CD14-positive monocyte (primary cell): ENCODE measurements around the gene SBK3. TPM values are rescaled to one million over a fixed set of nuclear protein-coding genes. Genes with fewer than 3 reads are reported as not detected.

Experiments used
- DNase-seq, 3 donors: peaks; one replicate each; pipeline ENCODE4 v3.0.0-alpha.2; 2011 to 2022
- H2AFZ ChIP-seq: 2 replicates; pipeline ENCODE4 v1.6.0; 2012; ENCODE audit warnings: mild to moderate bottlenecking, low read depth, low read length, inconsistent platforms; ENCODE audit not compliant: insufficient read depth, poor library complexity, severe bottlenecking
- H3K27ac ChIP-seq, 2 donors: 1 replicate in 1 of 2; 2 replicates in 1 of 2; pipeline ENCODE4 v1.5.1; 2012 to 2013; ENCODE audit warnings: low read length in 2 of 2, control low read depth in 1 of 2, inconsistent platforms in 1 of 2, low read depth in 1 of 2, mild to moderate bottlenecking in 1 of 2
- H3K27me3 ChIP-seq, 2 donors: one replicate each; pipeline versions ENCODE4 v1.6.0 to v1.6.1; 2011 to 2013; ENCODE audit warnings: low read length in 2 of 2; ENCODE audit not compliant: control insufficient read depth in 2 of 2, insufficient read depth in 2 of 2
- H3K36me3 ChIP-seq, 2 donors: replicated peaks in 1 of 2; 1 replicate in 1 of 2; 2 replicates in 1 of 2; pipeline versions ENCODE4 v1.5.1 to v1.6.1; 2012 to 2013; ENCODE audit warnings: low read length in 2 of 2, control low read depth in 1 of 2, inconsistent platforms in 1 of 2, mild to moderate bottlenecking in 1 of 2; ENCODE audit not compliant: insufficient read depth in 2 of 2, control insufficient read depth in 1 of 2
- H3K4me1 ChIP-seq, 2 donors: 1 replicate in 1 of 2; 2 replicates in 1 of 2; pipeline versions ENCODE4 v1.5.1 to v1.6.1; 2012 to 2013; ENCODE audit warnings: low read length in 2 of 2, control low read depth in 1 of 2, inconsistent platforms in 1 of 2, mild to moderate bottlenecking in 1 of 2, moderate library complexity in 1 of 2; ENCODE audit not compliant: insufficient read depth in 2 of 2, control insufficient read depth in 1 of 2
- H3K4me2 ChIP-seq: replicated peaks from 2 replicates; pipeline ENCODE3; 2012; ENCODE audit warnings: low read length, moderate library complexity, mild to moderate bottlenecking; ENCODE audit not compliant: poor library complexity, severe bottlenecking; ENCODE audit errors: extremely low read depth
- H3K4me3 ChIP-seq, 3 experiments: fragments of 200-600 bp in 1 of 3; sonication (generic) in 1 of 3; replicated peaks in 1 of 3; 1 replicate in 2 of 3; 2 replicates in 1 of 3; pipeline ENCODE4 v1.5.1; 2011 to 2013; ENCODE audit warnings: low read length in 3 of 3, mild to moderate bottlenecking in 3 of 3, control low read depth in 2 of 3, low read depth in 2 of 3, inconsistent platforms in 1 of 3, moderate library complexity in 1 of 3
- H3K79me2 ChIP-seq: 2 replicates; pipeline ENCODE4 v1.6.0; 2012; ENCODE audit warnings: mild to moderate bottlenecking, control low read depth, inconsistent platforms, low read length, moderate library complexity; ENCODE audit not compliant: insufficient read depth
- H3K9ac ChIP-seq: 2 replicates; pipeline ENCODE4 v1.6.0; 2017; ENCODE audit warnings: low read length, mild to moderate bottlenecking; ENCODE audit not compliant: insufficient read depth, poor library complexity, severe bottlenecking
- H3K9me3 ChIP-seq, 2 donors: replicated peaks in 1 of 2; 1 replicate in 1 of 2; 2 replicates in 1 of 2; pipeline versions ENCODE4 v1.5.1 to v1.6.1; 2012 to 2013; ENCODE audit warnings: low read length in 2 of 2, control low read depth in 1 of 2; ENCODE audit not compliant: control insufficient read depth in 1 of 2, insufficient read depth in 1 of 2
- H4K20me1 ChIP-seq: 2 replicates; pipeline ENCODE4 v1.6.0; 2012; ENCODE audit warnings: mild to moderate bottlenecking, low read length, control low read depth, moderate library complexity; ENCODE audit not compliant: insufficient read depth
- H3K27ac Mint-ChIP-seq, 7 donors: one replicate each; pipeline ENCODE4 v1.8.0; 2020; ENCODE audit warnings: mild to moderate bottlenecking in 7 of 7, mixed read lengths in 7 of 7, moderate library complexity in 6 of 7, inconsistent platforms in 2 of 7
- H3K27me3 Mint-ChIP-seq, 3 donors: one replicate each; pipeline ENCODE4 v1.8.0; 2021 to 2022; ENCODE audit warnings: low read depth in 3 of 3, mild to moderate bottlenecking in 3 of 3, mixed read lengths in 3 of 3, moderate library complexity in 3 of 3, inconsistent platforms in 1 of 3
- H3K36me3 Mint-ChIP-seq, 2 donors: one replicate each; pipeline ENCODE4 v1.8.0; 2020; ENCODE audit warnings: mixed read lengths in 2 of 2, inconsistent platforms in 1 of 2, mild to moderate bottlenecking in 1 of 2
- H3K4me1 Mint-ChIP-seq: one replicate; pipeline ENCODE4 v1.8.0; 2020; ENCODE audit warnings: mild to moderate bottlenecking, mixed read lengths
- H3K4me3 Mint-ChIP-seq, 2 donors: one replicate each; pipeline ENCODE4 v1.8.0; 2020; ENCODE audit warnings: mild to moderate bottlenecking in 2 of 2, mixed read lengths in 2 of 2, moderate library complexity in 1 of 2
- H3K9me3 Mint-ChIP-seq, 7 donors: one replicate each; pipeline ENCODE4 v1.8.0; 2020 to 2022; ENCODE audit warnings: mixed read lengths in 7 of 7, mild to moderate bottlenecking in 6 of 7, moderate library complexity in 6 of 7, inconsistent platforms in 2 of 7
- CTCF ChIP-seq: fragments of 200-600 bp; IDR thresholded peaks from one replicate; pipeline ENCODE4 v1.8.0; 2022; ENCODE audit warnings: antibody characterized with exemption, mild to moderate bottlenecking
- WGBS: methylation state at CpG from one replicate; pipeline ENCODE4 v1.1.5; 2013; ENCODE audit warnings: missing lambda C conversion rate; ENCODE audit not compliant: insufficient coverage; 5-methylcytosine and 5-hydroxymethylcytosine counted together
- intact Hi-C, 2 donors: fragments of 100-400 bp; cut with micrococcal nuclease; formaldehyde crosslinking; loops; one replicate each; pipeline versions ENCODE4 v1.15.0 to v1.15.1; 2023
- polyA plus RNA-seq, 3 donors: library from polyadenylated mRNA; depleted of rRNA in 1 of 3; unstranded in 2 of 3; stranded (reverse) in 1 of 3; fragments of 300-500 nt in 2 of 3; fragments of >200 nt in 1 of 3; fragmentation: Illumina TruSeq in 2 of 3; gene quantifications; 1 replicate in 2 of 3; 2 replicates in 1 of 3; pipeline ENCODE4 v1.2.3, GENCODE V29; 2012 to 2021

The SBK3 gene
- polyA plus RNA-seq, 3 donors: not detected

- Histone ChIP-seq H2AFZ (no peak overlapping the region), H3K36me3 (peaks cover 4 to 5% of the 10 kb centered on the region in 2 donors), H3K4me3 (no peak overlapping the region), H3K27ac (no peak overlapping the region), H4K20me1 (no peaks in the 10 kb centered on the region), H3K27me3 (peaks cover 9 to 29% of the 10 kb centered on the region in 2 donors), H3K9me3 (no peaks in the 10 kb centered on the region), H3K79me2 (no peaks in the 10 kb centered on the region), H3K4me2 (no peak overlapping the region), H3K4me1 (peaks cover 10 to 21% of the 10 kb centered on the region in 2 donors), H3K9ac (no peak overlapping the region)
- H3K27me3 Mint-ChIP-seq: peaks cover 25 to 37% (median 34%) of the 10 kb centered on the region in 3 donors
- 96% methylated on average over 7 of the region's 8 CpGs for WGBS
- peaks cover 6 to 7% of the 10 kb centered on the region in 2 donors for H3K36me3 Mint-ChIP-seq
- DNase-seq: no peak
- H3K9me3 Mint-ChIP-seq: peaks cover 0 to 9% (median 3%) of the 10 kb centered on the region in 7 donors
- no peak overlapping the region for H3K4me3 Mint-ChIP-seq
- H3K27ac Mint-ChIP-seq: no peak overlapping the region
- TF ChIP-seq CTCF: no peak
- H3K4me1 Mint-ChIP-seq: peaks cover 20% of the 10 kb centered on the region
- intact Hi-C loops: loop anchor here in 1 of 2 donors (5.0 kb wide), 1 partner anchor 34 kb away; the partner anchor contains the start of gene ZNF784
These were observed 43.4 kb upstream of the SBK3 start for GRCh38 chr19:55588738-55589137.

GRCh38 chr19:55586976-55587668 is 41.8 kb upstream of the SBK3 start:
- Histone ChIP-seq H3K9me3 (no peaks in the 10 kb centered on the region), H4K20me1 (no peaks in the 10 kb centered on the region), H3K36me3 (no peaks in the 10 kb centered on the region), H2AFZ (peak overlapping the region; percentile 65), H3K9ac (no peak overlapping the region), H3K4me1 (peaks cover 10 to 21% of the 10 kb centered on the region in 2 donors), H3K4me3 (peak overlapping the region in 2 of 3 experiments; percentile 24 to 75), H3K27ac (no peak overlapping the region), H3K27me3 (peaks cover 9 to 29% of the 10 kb centered on the region in 2 donors), H3K4me2 (peak overlapping the region; percentile 88), H3K79me2 (no peaks in the 10 kb centered on the region)
- DNase-seq: peak; percentile 84 to 85 (median 84)
- no peak for TF ChIP-seq CTCF
- H3K27ac Mint-ChIP-seq: peak overlapping the region in 2 of 7 donors; percentile 45 to 50
- peaks cover 25 to 37% (median 34%) of the 10 kb centered on the region in 3 donors for H3K27me3 Mint-ChIP-seq
- H3K36me3 Mint-ChIP-seq: peaks cover 3 to 4% of the 10 kb centered on the region in 2 donors
- H3K4me1 Mint-ChIP-seq: peaks cover 20% of the 10 kb centered on the region
- WGBS: 3% methylated on average over 28 of the region's 40 CpGs
- peaks cover 0 to 9% (median 3%) of the 10 kb centered on the region in 7 donors for H3K9me3 Mint-ChIP-seq
- intact Hi-C loops: loop anchor here in 1 of 2 donors (1.0 to 5.0 kb wide), 2 partner anchors 12 to 35 kb away; partner anchors contain the start of genes FIZ1 and ZNF784
- H3K4me3 Mint-ChIP-seq: peak overlapping the region; percentile 76 to 92
